Smooth muscle cell (in vitro differentiated cells): ENCODE results near the gene COG4. TPM values are rescaled to one million over a fixed set of nuclear protein-coding genes. Genes with fewer than 3 reads are reported as not detected.

Source experiments
- DNase-seq: peaks from one replicate; lab custom pipeline; 2025; ENCODE audit not compliant: unreplicated experiment; lab: John Stamatoyannopoulos, UW
- H2AFZ ChIP-seq: fragments of 200-600 bp; sonication (generic); 2 replicates; pipeline ENCODE4 v1.6.0; 2016; ENCODE audit warnings: antibody characterized with exemption, low read depth, mild to moderate bottlenecking
- H3F3A ChIP-seq: fragments of 200-600 bp; sonication (generic); 2 replicates; pipeline ENCODE4 v1.6.0; 2017; ENCODE audit warnings: antibody characterized with exemption, low read depth
- H3K27ac ChIP-seq: fragments of 200-600 bp; sonication (generic); 2 replicates; pipeline ENCODE4 v1.5.1; 2016; ENCODE audit warnings: low read depth, mild to moderate bottlenecking
- H3K27me3 ChIP-seq: fragments of 200-600 bp; sonication (generic); 2 replicates; pipeline ENCODE4 v1.6.1; 2016; ENCODE audit warnings: low read depth, mild to moderate bottlenecking
- H3K36me3 ChIP-seq: fragments of 200-600 bp; sonication (generic); 2 replicates; pipeline ENCODE4 v1.5.1; 2016; ENCODE audit warnings: low read depth
- H3K4me1 ChIP-seq: fragments of 200-600 bp; sonication (generic); 2 replicates; pipeline ENCODE4 v1.5.1; 2016; ENCODE audit warnings: low read depth
- H3K4me2 ChIP-seq: fragments of 200-600 bp; sonication (generic); 2 replicates; pipeline ENCODE4 v1.6.0; 2016; ENCODE audit warnings: mild to moderate bottlenecking
- H3K4me3 ChIP-seq: fragments of 200-600 bp; sonication (generic); 2 replicates; pipeline ENCODE4 v1.5.1; 2016; ENCODE audit warnings: mild to moderate bottlenecking
- H3K79me2 ChIP-seq: fragments of 200-600 bp; sonication (generic); 2 replicates; pipeline ENCODE4 v1.6.0; 2016; ENCODE audit warnings: low read depth, mild to moderate bottlenecking
- H3K9ac ChIP-seq: fragments of 200-600 bp; sonication (generic); 2 replicates; pipeline ENCODE4 v1.6.0; 2016; ENCODE audit warnings: low read depth
- H3K9me3 ChIP-seq: fragments of 200-600 bp; sonication (generic); replicated peaks from 2 replicates; pipeline ENCODE4 v1.5.1; 2016; ENCODE audit warnings: low read depth
- H4K20me1 ChIP-seq: fragments of 200-600 bp; sonication (generic); 2 replicates; pipeline ENCODE4 v1.6.0; 2016; ENCODE audit warnings: low read depth
- WGBS: methylation state at CpG from one replicate; pipeline ENCODE4 v1.1.7; 2016; ENCODE audit warnings: low lambda C conversion rate; 5-methylcytosine and 5-hydroxymethylcytosine counted together
- polyA plus RNA-seq: library from polyadenylated mRNA; unstranded; fragments of >200 nt; fragmentation: Nextera tagmentation; extraction: Ambion mirVana; gene quantifications from 2 replicates; pipeline ENCODE4 v1.2.1, GENCODE V29; 2016
- total RNA-seq: library from RNA; depleted of rRNA; stranded (reverse); fragments of >200 nt; gene quantifications from 2 replicates; pipeline ENCODE4 v1.2.3, GENCODE V29; 2014
- TF ChIP-seq, protein P1 (sequence below): fragments of 200-600 bp; sonication (generic); IDR thresholded peaks from 2 replicates; pipeline ENCODE4 v1.5.1; 2017; ENCODE audit warnings: borderline replicate concordance, mild to moderate bottlenecking, antibody characterized with exemption; ENCODE audit not compliant: insufficient read depth, poor library complexity, severe bottlenecking

Gene COG4
- total and polyA plus RNA-seq, 2 experiments from 2014 or later: 49.4 to 61.9 TPM

DNA sequence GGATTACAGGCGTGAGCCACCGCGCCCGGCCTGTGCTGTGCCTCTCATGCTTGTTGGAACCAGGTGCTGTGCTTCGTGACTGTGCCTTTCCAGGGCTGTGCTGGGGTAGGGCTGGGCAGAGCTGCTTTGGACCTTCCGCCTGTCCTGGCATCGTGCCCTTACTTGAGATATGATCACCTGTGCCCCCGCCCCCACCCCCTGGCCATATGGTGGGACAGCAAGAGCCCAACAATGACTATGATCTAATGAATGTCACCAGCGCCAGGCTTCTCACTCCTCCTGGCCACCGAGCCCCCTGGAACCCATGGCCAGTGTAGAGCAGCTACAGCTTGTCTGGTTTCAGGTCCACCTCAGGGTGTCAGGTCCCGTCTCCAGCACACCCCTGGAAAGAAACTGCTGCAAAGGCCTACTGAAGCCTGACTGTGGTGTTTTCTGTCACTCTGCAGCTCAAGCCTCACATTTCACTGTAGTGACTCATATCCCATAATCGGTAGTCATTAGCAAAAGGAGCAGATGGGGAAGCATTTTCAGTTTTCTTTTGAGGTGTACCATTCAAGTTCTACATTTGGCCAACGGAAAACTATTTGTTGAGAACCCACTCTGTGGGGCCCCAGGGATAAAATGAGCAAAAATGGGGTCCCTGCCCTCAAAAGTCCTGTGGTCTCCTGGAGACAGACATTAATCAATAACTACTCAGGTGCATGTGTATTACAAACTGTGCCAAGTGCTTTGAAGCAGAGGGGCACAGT lies 46.9 kb downstream of the COG4 start:
- TF ChIP-seq, protein P1, sequence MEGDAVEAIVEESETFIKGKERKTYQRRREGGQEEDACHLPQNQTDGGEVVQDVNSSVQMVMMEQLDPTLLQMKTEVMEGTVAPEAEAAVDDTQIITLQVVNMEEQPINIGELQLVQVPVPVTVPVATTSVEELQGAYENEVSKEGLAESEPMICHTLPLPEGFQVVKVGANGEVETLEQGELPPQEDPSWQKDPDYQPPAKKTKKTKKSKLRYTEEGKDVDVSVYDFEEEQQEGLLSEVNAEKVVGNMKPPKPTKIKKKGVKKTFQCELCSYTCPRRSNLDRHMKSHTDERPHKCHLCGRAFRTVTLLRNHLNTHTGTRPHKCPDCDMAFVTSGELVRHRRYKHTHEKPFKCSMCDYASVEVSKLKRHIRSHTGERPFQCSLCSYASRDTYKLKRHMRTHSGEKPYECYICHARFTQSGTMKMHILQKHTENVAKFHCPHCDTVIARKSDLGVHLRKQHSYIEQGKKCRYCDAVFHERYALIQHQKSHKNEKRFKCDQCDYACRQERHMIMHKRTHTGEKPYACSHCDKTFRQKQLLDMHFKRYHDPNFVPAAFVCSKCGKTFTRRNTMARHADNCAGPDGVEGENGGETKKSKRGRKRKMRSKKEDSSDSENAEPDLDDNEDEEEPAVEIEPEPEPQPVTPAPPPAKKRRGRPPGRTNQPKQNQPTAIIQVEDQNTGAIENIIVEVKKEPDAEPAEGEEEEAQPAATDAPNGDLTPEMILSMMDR: no peak
- H4K20me1 ChIP-seq: no peaks in the 10 kb centered on the region
- no peaks in the 10 kb centered on the region for H3K27me3 ChIP-seq
- H2AFZ ChIP-seq: no peak overlapping the region
- H3K79me2 ChIP-seq: no peaks in the 10 kb centered on the region
- H3K9ac ChIP-seq: no peak overlapping the region
- H3K27ac ChIP-seq: peak overlapping the region; percentile 17
- peak overlapping the region; percentile 49 for H3K4me2 ChIP-seq
- no peak for DNase-seq
- no peaks in the 10 kb centered on the region for H3K4me1 ChIP-seq
- WGBS: 69% methylated on average over 13 of the region's 13 CpGs
- peaks cover 5% of the 10 kb centered on the region for H3F3A ChIP-seq
- H3K36me3 ChIP-seq: no peaks in the 10 kb centered on the region
- H3K9me3 ChIP-seq: no peaks in the 10 kb centered on the region
- no peak overlapping the region for H3K4me3 ChIP-seq

DNA sequence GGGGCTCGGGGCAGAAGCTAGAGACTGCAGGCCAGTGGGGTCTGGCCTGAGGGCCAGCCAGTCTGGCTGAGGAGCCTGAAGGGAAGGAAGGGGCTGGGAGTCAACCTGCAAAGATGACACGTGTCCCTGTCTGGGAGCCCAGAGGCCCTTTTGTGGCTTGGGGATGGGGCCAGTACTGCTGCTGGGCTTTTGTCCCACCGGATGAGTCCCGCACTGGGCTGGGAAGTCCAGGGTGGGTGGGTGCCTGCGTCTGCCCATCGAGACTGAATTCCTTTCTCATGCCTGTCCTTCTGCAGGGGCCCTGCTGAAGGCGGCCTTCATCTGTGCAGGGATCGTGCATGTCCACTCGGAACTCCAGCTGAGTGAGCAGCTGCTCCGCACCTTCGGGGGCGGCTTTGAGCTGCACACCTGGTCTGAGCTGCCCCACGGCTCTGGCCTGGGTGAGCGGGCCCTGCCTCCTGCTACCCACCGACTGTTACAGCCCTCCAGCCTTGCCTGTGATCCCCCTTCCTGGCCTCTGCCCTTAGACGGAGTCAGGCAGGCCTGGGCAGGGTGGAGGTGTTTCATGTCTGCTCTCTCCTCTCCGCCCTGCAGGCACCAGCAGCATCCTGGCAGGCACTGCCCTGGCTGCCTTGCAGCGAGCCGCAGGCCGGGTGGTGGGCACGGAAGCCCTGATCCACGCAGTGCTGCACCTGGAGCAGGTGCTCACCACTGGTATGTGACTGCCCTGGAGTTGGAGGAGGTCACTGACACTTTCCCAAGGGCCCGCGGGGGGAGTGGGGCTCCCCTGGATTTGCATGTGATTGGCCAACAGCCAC lies 48.1 kb downstream of the COG4 start:
- 84% methylated on average over 24 of the region's 24 CpGs for WGBS
- H3K27ac ChIP-seq: no peak overlapping the region
- H3K79me2 ChIP-seq: no peaks in the 10 kb centered on the region
- no peak for DNase-seq
- no peaks in the 10 kb centered on the region for H3K4me1 ChIP-seq
- no peak overlapping the region for H3K4me2 ChIP-seq
- no peaks in the 10 kb centered on the region for H3K36me3 ChIP-seq
- TF ChIP-seq, protein P1: no peak
- no peak overlapping the region for H3K4me3 ChIP-seq
- no peaks in the 10 kb centered on the region for H3K9me3 ChIP-seq
- H2AFZ ChIP-seq: no peak overlapping the region
- no peak overlapping the region for H3K9ac ChIP-seq
- no peaks in the 10 kb centered on the region for H4K20me1 ChIP-seq
- no peaks in the 10 kb centered on the region for H3K27me3 ChIP-seq
- H3F3A ChIP-seq: peaks cover 5% of the 10 kb centered on the region

DNA sequence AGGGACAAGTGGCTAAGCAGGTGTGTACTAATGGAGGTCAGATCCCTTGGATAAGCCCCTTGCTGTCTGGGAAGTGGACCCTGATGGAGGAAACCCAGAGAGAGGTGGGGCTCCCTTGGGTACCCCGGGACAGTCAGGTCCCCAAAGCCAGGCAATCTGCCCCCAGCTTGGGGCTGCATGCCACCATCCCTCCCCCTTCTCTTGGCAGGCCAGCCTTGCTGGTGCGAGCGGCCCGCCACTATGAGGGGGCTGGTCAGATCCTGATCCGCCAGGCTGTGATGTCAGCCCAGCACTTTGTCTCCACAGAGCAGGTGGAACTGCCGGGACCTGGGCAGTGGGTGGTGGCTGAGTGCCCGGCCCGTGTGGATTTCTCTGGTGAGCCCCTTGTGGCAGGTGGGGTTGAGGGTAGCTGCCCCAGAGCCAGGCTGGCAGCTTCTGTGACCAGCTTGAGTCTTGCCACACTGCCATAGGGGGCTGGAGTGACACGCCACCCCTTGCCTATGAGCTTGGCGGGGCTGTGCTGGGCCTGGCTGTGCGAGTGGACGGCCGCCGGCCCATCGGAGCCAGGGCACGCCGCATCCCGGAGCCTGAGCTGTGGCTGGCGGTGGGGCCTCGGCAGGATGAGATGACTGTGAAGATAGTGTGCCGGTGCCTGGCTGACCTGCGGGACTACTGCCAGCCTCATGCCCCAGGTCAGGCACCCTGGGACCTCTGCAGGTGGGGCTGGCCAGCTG lies 48.9 kb downstream of the COG4 start:
- Histone ChIP-seq H3K4me2 (no peak overlapping the region), H3K27ac (no peak overlapping the region), H3K9ac (no peak overlapping the region), H4K20me1 (no peaks in the 10 kb centered on the region), H3K79me2 (no peaks in the 10 kb centered on the region), H3K4me3 (no peak overlapping the region), H3K4me1 (no peaks in the 10 kb centered on the region), H3K36me3 (no peaks in the 10 kb centered on the region), H3K27me3 (no peaks in the 10 kb centered on the region), H3K9me3 (no peaks in the 10 kb centered on the region), H2AFZ (no peak overlapping the region), H3F3A (peaks cover 5% of the 10 kb centered on the region)
- WGBS: 93% methylated on average over 22 of the region's 22 CpGs
- DNase-seq: no peak
- TF ChIP-seq, protein P1: no peak
